GM23338 (cell line): ENCODE results near the gene GRIK4. TPM values are rescaled to one million over a fixed set of nuclear protein-coding genes. Genes with fewer than 3 reads are reported as not detected.

Source experiments
- ATAC-seq: fragments of 200-7000 bp; cut with Tn5 transposase; 3 replicates; pipeline ENCODE4 v1.9.1; 2020
- DNase-seq: peaks from one replicate; pipeline ENCODE4 v3.0.0-alpha.2; 2015; ENCODE audit warnings: low spot score
- H2AFZ ChIP-seq: fragments of 200-600 bp; sonication (generic); 2 replicates; pipeline ENCODE4 v1.8.0; 2016; ENCODE audit warnings: antibody characterized with exemption, mild to moderate bottlenecking, moderate library complexity
- H3F3A ChIP-seq: fragments of 200-600 bp; sonication (generic); replicated peaks from 2 replicates; pipeline ENCODE4 v1.8.0; 2017; ENCODE audit warnings: antibody characterized with exemption, mixed run types, low read depth
- H3K27ac ChIP-seq: fragments of 200-600 bp; sonication (generic); 2 replicates; pipeline ENCODE4 v1.6.1; 2016; ENCODE audit warnings: low read depth
- H3K27me3 ChIP-seq: fragments of 200-600 bp; sonication (generic); 2 replicates; pipeline ENCODE4 v1.8.0; 2016; ENCODE audit warnings: mild to moderate bottlenecking, mixed run types, moderate library complexity; ENCODE audit not compliant: insufficient read depth
- H3K36me3 ChIP-seq: fragments of 200-600 bp; sonication (generic); 2 replicates; pipeline ENCODE4 v1.8.0; 2016; ENCODE audit warnings: mild to moderate bottlenecking; ENCODE audit not compliant: insufficient read depth
- H3K4me1 ChIP-seq: fragments of 200-600 bp; sonication (generic); 2 replicates; pipeline ENCODE4 v1.8.0; 2016; ENCODE audit warnings: mild to moderate bottlenecking, moderate library complexity; ENCODE audit not compliant: insufficient read depth
- H3K4me2 ChIP-seq: fragments of 200-600 bp; sonication (generic); 2 replicates; pipeline ENCODE4 v1.7.1; 2017; ENCODE audit warnings: mixed run types
- H3K4me3 ChIP-seq: fragments of 200-600 bp; sonication (generic); 2 replicates; pipeline ENCODE4 v1.6.1; 2016; ENCODE audit warnings: mixed run types
- H3K79me2 ChIP-seq: fragments of 200-600 bp; sonication (generic); replicated peaks from 2 replicates; pipeline ENCODE4 v1.8.0; 2017; ENCODE audit warnings: mild to moderate bottlenecking; ENCODE audit not compliant: insufficient read depth
- H3K9me2 ChIP-seq: fragments of 200-600 bp; sonication (generic); 2 replicates; pipeline ENCODE4 v1.8.0; 2017; ENCODE audit not compliant: insufficient read depth
- H4K20me1 ChIP-seq: fragments of 200-600 bp; sonication (generic); replicated peaks from 2 replicates; pipeline ENCODE4 v1.8.0; 2017; ENCODE audit warnings: mild to moderate bottlenecking; ENCODE audit not compliant: insufficient read depth
- H3K27ac Mint-ChIP-seq: 2 replicates; pipeline ENCODE4 v1.8.0; 2020; ENCODE audit warnings: inconsistent platforms, mild to moderate bottlenecking, moderate library complexity, mixed read lengths
- H3K27me3 Mint-ChIP-seq: 3 replicates; pipeline ENCODE4 v1.8.0; 2022; ENCODE audit warnings: low read depth, mild to moderate bottlenecking, moderate library complexity, mixed read lengths, inconsistent platforms; ENCODE audit not compliant: insufficient read depth, poor library complexity
- H3K36me3 Mint-ChIP-seq: 3 replicates; pipeline ENCODE4 v1.8.0; 2021; ENCODE audit warnings: low read depth, mild to moderate bottlenecking, inconsistent platforms, moderate library complexity, mixed read lengths
- H3K4me1 Mint-ChIP-seq: 3 replicates; pipeline ENCODE4 v1.8.0; 2020; ENCODE audit warnings: mild to moderate bottlenecking, inconsistent platforms, mixed read lengths
- H3K4me3 Mint-ChIP-seq: 3 replicates; pipeline ENCODE4 v1.8.0; 2021; ENCODE audit warnings: moderate library complexity, mild to moderate bottlenecking, inconsistent platforms, mixed read lengths
- H3K9me3 Mint-ChIP-seq: 3 replicates; pipeline ENCODE4 v1.8.0; 2020; ENCODE audit warnings: moderate library complexity, mild to moderate bottlenecking, inconsistent platforms, mixed read lengths
- EZH2 ChIP-seq: fragments of 200-600 bp; sonication (generic); IDR thresholded peaks from one replicate; pipeline ENCODE4 v1.8.0; 2017; ENCODE audit warnings: antibody characterized with exemption, mild to moderate bottlenecking, low read depth; ENCODE audit not compliant: unreplicated experiment
- EZH2phosphoT487 ChIP-seq: fragments of 200-600 bp; sonication (generic); IDR thresholded peaks from one replicate; pipeline ENCODE4 v1.8.1; 2018; ENCODE audit warnings: antibody characterized with exemption; ENCODE audit not compliant: unreplicated experiment
- JUNB ChIP-seq: IDR thresholded peaks from one replicate; pipeline ENCODE4 v1.6.1; 2016; ENCODE audit warnings: antibody characterized with exemption; ENCODE audit not compliant: unreplicated experiment
- STAT1 ChIP-seq: IDR thresholded peaks from one replicate; pipeline ENCODE4 v1.6.1; 2016; ENCODE audit warnings: antibody characterized with exemption; ENCODE audit not compliant: unreplicated experiment
- polyA plus RNA-seq: library from polyadenylated mRNA; unstranded; fragments of >200 nt; fragmentation: Nextera tagmentation; extraction: Ambion mirVana; gene quantifications from 2 replicates; pipeline ENCODE4 v1.2.1, GENCODE V29; 2016
- total RNA-seq: library from RNA; depleted of rRNA; stranded (reverse); fragments of >200 nt; shearing (Covaris generic); gene quantifications from 2 replicates; pipeline ENCODE4 v1.2.3, GENCODE V29; 2014
- TF ChIP-seq, protein P1 (sequence below): IDR thresholded peaks from one replicate; pipeline ENCODE4 v1.6.1; 2018; ENCODE audit warnings: antibody characterized with exemption; ENCODE audit not compliant: unreplicated experiment
- TF ChIP-seq, protein P2 (sequence below): fragments of 250-450 bp; sonication (Bioruptor Pico); IDR thresholded peaks from 2 replicates; pipeline ENCODE4 v1.5.0; 2020; ENCODE audit warnings: mild to moderate bottlenecking, moderate library complexity
- TF ChIP-seq, protein P3 (sequence below): IDR thresholded peaks from 2 replicates; pipeline ENCODE4 v1.6.1; 2016; ENCODE audit warnings: antibody characterized with exemption

Gene GRIK4
- total and polyA plus RNA-seq, 2 experiments from 2014 or later: 0.63 to 2.2 TPM

DNA sequence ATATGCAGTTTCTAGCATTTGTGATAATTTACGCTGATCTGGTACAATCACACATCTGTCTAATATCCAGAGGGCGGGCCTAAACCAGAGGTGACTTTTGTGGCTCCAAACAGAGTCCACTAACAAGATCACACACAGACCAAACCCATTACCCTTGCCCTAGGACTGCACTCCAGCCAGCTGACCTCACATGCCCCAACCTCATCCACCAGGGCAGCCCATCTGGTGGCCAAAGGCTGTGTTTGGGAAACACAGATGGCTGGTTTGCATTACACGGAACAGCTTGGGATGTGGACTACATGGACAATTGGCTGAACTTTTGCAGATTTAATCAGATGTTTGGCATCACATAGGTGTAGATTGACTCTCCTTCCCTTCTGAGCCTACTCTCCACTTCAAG lies 228.2 kb downstream of the GRIK4 start:
- no peak for TF ChIP-seq EZH2
- no peak for TF ChIP-seq JUNB
- TF ChIP-seq EZH2phosphoT487: no peak
- TF ChIP-seq, protein P1, sequence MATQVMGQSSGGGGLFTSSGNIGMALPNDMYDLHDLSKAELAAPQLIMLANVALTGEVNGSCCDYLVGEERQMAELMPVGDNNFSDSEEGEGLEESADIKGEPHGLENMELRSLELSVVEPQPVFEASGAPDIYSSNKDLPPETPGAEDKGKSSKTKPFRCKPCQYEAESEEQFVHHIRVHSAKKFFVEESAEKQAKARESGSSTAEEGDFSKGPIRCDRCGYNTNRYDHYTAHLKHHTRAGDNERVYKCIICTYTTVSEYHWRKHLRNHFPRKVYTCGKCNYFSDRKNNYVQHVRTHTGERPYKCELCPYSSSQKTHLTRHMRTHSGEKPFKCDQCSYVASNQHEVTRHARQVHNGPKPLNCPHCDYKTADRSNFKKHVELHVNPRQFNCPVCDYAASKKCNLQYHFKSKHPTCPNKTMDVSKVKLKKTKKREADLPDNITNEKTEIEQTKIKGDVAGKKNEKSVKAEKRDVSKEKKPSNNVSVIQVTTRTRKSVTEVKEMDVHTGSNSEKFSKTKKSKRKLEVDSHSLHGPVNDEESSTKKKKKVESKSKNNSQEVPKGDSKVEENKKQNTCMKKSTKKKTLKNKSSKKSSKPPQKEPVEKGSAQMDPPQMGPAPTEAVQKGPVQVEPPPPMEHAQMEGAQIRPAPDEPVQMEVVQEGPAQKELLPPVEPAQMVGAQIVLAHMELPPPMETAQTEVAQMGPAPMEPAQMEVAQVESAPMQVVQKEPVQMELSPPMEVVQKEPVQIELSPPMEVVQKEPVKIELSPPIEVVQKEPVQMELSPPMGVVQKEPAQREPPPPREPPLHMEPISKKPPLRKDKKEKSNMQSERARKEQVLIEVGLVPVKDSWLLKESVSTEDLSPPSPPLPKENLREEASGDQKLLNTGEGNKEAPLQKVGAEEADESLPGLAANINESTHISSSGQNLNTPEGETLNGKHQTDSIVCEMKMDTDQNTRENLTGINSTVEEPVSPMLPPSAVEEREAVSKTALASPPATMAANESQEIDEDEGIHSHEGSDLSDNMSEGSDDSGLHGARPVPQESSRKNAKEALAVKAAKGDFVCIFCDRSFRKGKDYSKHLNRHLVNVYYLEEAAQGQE: no peak
- Histone ChIP-seq H3K4me2 (no peak overlapping the region), H3K9me2 (no peaks in the 10 kb centered on the region), H3F3A (no peaks in the 10 kb centered on the region), H3K27ac (no peak overlapping the region), H3K79me2 (no peaks in the 10 kb centered on the region), H3K4me1 (peaks cover 1% of the 10 kb centered on the region; the same call in 1 of the 2 replicates), H4K20me1 (no peaks in the 10 kb centered on the region), H3K27me3 (no peaks in the 10 kb centered on the region), H2AFZ (no peak overlapping the region), H3K36me3 (no peaks in the 10 kb centered on the region), H3K4me3 (no peak overlapping the region)
- peaks cover 3% of the 10 kb centered on the region for H3K27me3 Mint-ChIP-seq
- DNase-seq (no peak), ATAC-seq (no peak)
- H3K9me3 Mint-ChIP-seq: no peaks in the 10 kb centered on the region
- H3K27ac Mint-ChIP-seq: no peak overlapping the region
- no peak overlapping the region for H3K4me3 Mint-ChIP-seq
- H3K4me1 Mint-ChIP-seq: no peaks in the 10 kb centered on the region
- H3K36me3 Mint-ChIP-seq: no peaks in the 10 kb centered on the region

DNA sequence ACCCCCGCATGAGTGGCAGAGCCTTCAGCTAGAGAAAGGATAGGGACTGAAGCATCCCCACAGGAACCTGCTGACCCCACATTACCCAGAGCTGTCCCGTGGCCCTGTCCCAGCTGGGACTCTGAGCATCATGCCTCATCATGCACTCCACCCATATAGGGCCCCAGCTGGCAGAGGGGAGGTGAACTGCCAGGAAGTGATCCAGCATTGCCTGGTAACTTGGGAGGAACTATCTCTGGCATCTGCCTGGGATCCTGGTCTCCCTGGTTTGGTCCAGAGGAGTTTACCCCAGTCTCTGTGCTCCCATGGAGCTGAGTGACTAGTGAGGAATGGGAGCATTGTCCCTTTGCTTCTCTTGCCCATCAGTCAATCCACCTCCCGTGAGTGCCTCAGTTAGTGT lies 228.8 kb downstream of the GRIK4 start:
- Mint-ChIP-seq H3K4me3 (no peak overlapping the region), H3K27ac (no peak overlapping the region), H3K4me1 (peaks cover 2% of the 10 kb centered on the region), H3K27me3 (peaks cover 5% of the 10 kb centered on the region), H3K36me3 (no peaks in the 10 kb centered on the region), H3K9me3 (no peaks in the 10 kb centered on the region)
- Histone ChIP-seq H3K27me3 (no peaks in the 10 kb centered on the region), H3K4me1 (peaks cover 7% of the 10 kb centered on the region; the same call in 1 of the 2 replicates), H3K4me3 (no peak overlapping the region), H3F3A (no peaks in the 10 kb centered on the region), H3K9me2 (peaks cover 1% of the 10 kb centered on the region; the same call in 1 of the 2 replicates), H2AFZ (no peak overlapping the region), H3K27ac (no peak overlapping the region), H3K4me2 (no peak overlapping the region), H4K20me1 (no peaks in the 10 kb centered on the region), H3K36me3 (no peaks in the 10 kb centered on the region), H3K79me2 (no peaks in the 10 kb centered on the region)
- no peak for ATAC-seq
- no peak for DNase-seq
- TF ChIP-seq, protein P2, sequence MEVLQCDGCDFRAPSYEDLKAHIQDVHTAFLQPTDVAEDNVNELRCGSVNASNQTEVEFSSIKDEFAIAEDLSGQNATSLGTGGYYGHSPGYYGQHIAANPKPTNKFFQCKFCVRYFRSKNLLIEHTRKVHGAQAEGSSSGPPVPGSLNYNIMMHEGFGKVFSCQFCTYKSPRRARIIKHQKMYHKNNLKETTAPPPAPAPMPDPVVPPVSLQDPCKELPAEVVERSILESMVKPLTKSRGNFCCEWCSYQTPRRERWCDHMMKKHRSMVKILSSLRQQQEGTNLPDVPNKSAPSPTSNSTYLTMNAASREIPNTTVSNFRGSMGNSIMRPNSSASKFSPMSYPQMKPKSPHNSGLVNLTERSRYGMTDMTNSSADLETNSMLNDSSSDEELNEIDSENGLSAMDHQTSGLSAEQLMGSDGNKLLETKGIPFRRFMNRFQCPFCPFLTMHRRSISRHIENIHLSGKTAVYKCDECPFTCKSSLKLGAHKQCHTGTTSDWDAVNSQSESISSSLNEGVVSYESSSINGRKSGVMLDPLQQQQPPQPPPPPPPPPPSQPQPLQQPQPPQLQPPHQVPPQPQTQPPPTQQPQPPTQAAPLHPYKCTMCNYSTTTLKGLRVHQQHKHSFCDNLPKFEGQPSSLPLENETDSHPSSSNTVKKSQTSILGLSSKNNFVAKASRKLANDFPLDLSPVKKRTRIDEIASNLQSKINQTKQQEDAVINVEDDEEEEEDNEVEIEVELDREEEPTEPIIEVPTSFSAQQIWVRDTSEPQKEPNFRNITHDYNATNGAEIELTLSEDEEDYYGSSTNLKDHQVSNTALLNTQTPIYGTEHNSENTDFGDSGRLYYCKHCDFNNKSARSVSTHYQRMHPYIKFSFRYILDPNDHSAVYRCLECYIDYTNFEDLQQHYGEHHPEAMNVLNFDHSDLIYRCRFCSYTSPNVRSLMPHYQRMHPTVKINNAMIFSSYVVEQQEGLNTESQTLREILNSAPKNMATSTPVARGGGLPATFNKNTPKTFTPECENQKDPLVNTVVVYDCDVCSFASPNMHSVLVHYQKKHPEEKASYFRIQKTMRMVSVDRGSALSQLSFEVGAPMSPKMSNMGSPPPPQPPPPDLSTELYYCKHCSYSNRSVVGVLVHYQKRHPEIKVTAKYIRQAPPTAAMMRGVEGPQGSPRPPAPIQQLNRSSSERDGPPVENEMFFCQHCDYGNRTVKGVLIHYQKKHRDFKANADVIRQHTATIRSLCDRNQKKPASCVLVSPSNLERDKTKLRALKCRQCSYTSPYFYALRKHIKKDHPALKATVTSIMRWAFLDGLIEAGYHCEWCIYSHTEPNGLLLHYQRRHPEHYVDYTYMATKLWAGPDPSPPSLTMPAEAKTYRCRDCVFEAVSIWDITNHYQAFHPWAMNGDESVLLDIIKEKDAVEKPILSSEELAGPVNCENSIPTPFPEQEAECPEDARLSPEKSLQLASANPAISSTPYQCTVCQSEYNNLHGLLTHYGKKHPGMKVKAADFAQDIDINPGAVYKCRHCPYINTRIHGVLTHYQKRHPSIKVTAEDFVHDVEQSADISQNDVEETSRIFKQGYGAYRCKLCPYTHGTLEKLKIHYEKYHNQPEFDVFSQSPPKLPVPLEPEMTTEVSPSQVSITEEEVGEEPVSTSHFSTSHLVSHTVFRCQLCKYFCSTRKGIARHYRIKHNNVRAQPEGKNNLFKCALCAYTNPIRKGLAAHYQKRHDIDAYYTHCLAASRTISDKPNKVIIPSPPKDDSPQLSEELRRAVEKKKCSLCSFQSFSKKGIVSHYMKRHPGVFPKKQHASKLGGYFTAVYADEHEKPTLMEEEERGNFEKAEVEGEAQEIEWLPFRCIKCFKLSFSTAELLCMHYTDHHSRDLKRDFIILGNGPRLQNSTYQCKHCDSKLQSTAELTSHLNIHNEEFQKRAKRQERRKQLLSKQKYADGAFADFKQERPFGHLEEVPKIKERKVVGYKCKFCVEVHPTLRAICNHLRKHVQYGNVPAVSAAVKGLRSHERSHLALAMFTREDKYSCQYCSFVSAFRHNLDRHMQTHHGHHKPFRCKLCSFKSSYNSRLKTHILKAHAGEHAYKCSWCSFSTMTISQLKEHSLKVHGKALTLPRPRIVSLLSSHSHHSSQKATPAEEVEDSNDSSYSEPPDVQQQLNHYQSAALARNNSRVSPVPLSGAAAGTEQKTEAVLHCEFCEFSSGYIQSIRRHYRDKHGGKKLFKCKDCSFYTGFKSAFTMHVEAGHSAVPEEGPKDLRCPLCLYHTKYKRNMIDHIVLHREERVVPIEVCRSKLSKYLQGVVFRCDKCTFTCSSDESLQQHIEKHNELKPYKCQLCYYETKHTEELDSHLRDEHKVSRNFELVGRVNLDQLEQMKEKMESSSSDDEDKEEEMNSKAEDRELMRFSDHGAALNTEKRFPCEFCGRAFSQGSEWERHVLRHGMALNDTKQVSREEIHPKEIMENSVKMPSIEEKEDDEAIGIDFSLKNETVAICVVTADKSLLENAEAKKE (CRISPR knock-in tag): no peak
- TF ChIP-seq, protein P1: no peak
- no peak for TF ChIP-seq STAT1
- TF ChIP-seq, protein P3, sequence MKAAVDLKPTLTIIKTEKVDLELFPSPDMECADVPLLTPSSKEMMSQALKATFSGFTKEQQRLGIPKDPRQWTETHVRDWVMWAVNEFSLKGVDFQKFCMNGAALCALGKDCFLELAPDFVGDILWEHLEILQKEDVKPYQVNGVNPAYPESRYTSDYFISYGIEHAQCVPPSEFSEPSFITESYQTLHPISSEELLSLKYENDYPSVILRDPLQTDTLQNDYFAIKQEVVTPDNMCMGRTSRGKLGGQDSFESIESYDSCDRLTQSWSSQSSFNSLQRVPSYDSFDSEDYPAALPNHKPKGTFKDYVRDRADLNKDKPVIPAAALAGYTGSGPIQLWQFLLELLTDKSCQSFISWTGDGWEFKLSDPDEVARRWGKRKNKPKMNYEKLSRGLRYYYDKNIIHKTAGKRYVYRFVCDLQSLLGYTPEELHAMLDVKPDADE: no peak
